GM19240 (cell line): ENCODE measurements around the gene MZF1.
"Not testable (repeated sequence)": the region's sequence is repeated elsewhere in the genome, so short reads cannot be mapped to it uniquely, and the experiment has no call there.

ENCODE experiments used
- DNase-seq: peaks from one replicate; pipeline ENCODE4 v3.0.0; 2011; ENCODE audit warnings: low spot score; ENCODE audit not compliant: insufficient read length

The MZF1 gene

DNA sequence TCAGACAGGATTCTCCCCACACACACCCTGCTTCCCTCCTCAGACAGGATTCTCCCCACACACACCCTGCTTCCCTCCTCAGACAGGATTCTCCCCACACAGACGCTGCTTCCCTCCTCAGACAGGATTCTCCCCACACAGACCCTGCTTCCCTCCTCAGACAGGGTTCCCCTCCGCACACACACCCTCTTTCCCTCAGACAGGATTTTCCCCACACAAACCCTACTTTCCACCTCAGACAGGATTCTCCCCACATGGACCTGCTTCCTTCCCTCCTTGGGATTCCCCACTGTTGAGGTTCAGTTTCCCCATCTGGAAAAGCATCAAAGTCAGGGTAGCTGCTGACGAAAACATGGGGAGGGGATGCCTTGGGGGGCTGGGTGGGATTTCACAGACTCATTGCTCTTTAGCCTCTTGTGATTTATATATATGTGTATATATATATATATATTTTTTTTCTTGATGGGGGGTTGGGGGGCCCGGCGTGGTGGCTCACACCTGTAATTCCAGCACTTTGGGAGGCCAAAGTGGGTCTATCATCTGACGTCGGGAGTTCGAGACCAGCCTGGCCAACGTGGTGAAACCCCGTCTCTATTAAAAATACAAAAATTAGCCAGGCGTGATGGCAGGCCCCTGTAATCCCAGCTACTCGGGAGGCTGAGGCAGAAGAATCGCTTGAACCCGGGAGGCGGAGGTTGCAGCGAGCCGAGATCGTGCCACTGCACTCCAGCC lies 30.3 kb downstream of the MZF1 start:
- DNase-seq, result not testable (repeated sequence)

DNA sequence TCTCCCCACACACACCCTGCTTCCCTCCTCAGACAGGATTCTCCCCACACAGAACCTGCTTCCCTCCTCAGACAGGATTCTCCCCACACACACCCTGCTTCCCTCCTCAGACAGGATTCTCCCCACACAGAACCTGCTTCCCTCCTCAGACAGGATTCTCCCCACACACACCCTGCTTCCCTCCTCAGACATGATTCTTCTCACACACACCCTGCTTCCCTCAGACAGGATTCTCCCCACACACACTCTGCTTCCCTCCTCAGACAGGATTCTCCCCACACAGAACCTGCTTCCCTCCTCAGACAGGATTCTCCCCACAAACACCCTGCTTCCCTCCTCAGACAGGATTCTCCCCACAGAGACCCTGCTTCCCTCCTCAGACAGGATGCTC lies 34.0 kb downstream of the MZF1 start:
- not testable (repeated sequence) for DNase-seq

DNA sequence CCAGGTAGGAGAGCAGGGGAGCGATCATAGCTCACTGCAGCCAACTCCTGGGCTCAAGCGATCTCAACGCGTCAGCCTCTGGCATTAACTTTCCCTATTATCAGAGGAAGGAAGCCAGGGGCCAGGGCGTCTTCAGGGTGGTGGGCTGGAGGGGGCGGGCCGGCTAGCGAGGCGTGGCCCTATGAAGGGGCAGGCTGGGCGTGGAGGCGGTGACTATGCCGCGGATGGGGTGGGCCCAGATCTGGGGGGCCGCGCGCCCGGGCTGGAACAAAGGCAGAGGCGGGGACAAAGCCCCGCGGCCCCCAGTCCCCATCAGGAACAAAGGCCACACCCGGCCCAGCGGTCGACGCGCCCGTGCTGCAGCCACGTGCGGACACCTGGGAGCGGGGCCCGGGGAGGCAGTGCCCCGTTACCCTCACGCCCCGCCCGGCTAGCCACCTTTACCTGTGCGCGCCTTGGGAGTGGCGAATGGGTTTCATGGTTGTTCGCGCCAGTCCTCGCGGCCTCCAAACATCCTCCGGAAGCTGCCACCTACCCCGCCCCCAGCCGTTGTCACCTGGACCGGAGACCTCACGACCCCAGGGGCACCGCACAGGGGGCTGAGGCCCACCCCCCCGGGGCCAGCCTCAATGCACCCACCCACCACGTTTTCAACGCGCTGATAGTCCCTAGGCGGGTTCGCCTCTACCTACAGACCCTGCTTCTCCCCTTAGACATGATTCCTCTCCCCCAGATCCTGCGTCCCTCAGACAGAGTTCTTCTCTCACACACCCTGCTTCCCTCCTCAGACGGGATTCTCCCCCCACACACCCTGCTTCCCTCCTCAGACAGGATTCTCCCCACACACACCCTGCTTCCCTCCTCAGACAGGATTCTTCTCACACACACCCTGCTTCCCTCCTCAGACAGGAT lies 34.6 kb downstream of the MZF1 start:
- DNase-seq, result no peak

DNA sequence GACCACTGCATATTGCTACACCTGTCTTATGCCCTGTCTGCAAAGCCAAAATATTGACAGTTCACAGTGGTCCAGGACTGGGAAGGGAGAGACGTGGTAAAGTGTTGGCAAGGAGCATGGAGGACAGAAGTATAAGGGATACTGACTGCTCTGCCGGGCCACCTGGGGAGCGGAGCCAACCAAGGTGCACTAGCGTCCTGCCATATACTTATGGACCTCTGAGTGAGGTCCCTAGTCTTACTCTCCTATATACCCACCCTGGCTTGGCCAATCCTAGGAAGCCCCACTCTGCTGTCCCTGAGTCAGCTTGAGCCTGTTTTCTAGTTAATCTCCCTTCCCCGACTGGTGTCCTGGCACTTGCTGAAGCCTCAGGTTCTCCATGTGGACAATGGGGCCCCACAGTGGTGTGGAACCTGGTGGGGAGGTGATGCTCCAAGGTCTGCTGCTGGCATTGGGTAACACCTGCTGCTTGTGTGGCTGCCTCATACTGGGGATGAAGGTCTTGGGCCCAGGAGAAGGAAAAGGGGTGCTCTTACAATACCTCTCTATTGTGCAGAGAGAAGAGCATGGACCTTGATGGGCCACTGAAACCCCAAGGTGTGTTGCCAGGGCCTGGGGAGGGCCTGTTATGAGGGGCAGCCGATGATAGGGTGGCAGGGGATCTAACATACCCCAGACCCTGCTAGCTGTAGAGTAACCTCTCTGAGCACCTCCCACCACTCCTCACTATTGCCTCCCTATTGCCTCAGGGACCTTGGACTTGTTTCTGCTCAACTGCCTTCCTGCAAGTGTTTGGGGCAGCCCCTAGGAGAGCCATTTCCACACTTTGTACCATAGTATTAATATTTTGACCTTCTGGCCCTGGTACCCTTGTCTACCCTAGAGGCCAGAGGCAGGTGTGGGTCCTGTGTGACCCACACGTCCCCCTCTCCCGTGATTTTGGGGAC lies 36.0 kb downstream of the MZF1 start:
- DNase-seq, result no peak

DNA sequence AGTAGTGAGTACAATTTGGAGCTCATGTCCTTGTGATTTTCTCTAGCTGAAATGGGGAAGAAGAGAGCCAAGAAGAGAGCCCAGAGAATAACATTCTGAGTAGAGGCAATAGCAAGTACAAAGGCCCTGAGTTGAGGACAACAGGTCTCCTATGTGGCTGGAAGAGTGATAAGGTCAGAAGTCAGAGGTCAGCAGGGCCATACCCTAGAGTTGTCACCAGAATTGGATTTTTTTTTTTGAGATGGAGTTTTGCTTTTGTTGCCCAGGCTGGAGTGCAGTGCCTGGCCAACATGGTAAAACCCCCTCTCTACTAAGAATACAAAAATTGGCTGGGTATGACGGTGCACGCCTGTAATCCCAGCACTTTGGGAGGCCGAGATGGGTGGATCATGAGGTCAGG lies 37.3 kb downstream of the MZF1 start:
- DNase-seq, result no peak

DNA sequence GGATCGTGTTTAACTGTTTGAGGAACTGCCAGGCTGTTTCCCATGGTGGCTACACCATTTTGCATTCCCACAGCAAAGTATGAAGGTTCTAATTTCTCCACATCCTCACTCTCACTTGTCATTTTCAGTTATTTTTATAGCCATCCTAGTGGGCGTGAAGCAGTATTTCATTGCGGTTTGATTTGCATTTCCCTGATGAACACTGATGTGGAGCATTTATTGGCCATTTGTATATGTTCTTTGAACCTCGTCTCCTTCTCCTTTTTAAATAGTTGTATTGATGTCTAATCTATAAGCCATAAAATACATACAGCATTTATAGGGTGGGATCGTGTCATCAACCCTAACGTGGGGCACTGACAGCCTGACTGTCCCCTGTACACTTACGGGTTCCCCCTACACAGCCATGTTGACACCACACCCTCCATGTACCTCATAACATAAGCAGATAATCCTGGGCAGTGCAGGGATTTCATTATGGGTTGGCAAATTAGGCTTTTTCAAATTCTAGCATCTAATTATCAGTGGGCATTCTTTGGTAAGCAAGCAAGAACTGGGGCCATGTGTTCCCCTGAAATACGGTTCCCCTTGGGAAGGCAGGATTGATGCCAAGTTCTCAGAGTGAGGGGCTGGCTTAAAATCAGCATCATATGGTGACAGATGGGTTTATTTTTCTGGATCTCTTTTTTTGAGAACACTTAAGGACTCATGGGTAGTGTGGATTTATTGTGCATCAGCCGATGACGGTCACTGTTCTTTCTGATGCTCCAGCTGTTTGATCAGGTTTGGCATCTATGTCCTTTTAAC lies 41.9 kb downstream of the MZF1 start:
- DNase-seq, result no peak

DNA sequence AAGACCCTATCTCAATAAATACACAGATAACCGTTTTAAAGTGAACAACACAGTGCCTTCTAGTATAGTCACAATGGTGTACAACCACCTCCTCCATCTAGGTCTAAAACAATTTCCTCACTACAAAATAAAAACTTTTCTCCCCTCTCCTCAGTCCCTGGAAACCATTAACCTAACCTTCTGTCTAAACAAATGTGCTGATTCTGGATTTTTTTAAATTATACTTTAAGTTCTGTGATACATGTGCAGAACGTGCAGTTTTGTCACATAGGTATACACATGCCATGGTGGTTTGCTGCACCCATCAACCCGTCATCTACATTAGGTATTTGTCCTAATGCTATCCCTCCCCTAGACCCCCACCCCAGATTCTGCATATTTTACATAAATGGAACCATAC lies 43.7 kb downstream of the MZF1 start:
- DNase-seq, result no peak

DNA sequence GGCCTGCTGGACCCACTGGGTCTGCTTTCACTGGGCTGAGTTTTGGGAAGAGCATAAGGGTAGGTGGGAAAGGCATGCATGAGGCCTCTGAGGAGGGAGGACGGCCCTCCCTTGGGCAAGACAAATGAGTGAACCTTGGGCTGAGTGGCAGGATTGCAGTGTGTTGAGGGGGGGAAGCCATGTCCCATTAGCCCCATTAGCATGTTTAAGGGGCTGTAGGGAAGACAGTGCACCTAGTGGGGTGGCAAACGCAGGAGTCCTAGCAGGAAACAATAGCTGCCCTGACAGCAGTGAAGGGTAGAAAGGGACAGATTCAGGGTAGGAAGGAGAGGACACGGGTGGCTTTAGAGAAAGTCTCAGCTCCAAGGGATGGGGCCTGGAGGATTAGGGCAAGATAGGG lies 50.4 kb downstream of the MZF1 start:
- DNase-seq, result no peak

DNA sequence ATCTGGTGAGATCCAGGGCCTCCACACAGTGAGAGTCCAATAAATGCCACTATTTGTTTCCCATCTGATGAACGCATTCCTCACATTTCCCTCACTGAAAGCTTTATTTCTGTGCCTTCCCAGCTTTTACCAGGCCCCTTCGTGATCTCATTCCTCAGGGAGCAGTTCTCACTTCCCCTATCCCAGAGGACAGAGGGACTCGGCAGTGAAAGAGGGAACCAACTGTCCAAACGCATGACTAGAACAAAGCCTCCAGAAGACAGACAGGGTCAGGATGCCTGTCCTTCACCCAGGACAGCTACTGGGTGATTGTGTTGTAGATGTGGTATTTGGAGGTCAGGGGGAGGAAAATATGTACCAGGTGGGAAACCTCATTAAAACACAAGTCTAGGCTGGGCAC lies 51.5 kb downstream of the MZF1 start:
- no peak for DNase-seq

DNA sequence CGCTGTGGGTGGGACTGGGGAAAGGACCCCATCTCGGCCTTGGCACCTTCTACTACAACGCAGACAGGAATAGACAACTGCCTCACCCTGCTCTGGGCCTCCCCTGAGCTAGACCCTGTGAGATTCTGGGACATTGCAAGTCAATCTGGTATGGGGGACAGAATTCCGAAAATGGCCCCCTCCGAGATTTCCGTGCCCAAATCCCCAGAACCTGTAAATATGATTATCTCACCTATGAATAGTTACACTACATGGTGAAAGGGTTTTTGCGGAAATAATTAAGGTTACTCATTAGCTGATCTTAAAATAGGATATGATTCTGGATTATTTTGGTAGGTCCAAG lies 52.9 kb downstream of the MZF1 start:
- no peak for DNase-seq

DNA sequence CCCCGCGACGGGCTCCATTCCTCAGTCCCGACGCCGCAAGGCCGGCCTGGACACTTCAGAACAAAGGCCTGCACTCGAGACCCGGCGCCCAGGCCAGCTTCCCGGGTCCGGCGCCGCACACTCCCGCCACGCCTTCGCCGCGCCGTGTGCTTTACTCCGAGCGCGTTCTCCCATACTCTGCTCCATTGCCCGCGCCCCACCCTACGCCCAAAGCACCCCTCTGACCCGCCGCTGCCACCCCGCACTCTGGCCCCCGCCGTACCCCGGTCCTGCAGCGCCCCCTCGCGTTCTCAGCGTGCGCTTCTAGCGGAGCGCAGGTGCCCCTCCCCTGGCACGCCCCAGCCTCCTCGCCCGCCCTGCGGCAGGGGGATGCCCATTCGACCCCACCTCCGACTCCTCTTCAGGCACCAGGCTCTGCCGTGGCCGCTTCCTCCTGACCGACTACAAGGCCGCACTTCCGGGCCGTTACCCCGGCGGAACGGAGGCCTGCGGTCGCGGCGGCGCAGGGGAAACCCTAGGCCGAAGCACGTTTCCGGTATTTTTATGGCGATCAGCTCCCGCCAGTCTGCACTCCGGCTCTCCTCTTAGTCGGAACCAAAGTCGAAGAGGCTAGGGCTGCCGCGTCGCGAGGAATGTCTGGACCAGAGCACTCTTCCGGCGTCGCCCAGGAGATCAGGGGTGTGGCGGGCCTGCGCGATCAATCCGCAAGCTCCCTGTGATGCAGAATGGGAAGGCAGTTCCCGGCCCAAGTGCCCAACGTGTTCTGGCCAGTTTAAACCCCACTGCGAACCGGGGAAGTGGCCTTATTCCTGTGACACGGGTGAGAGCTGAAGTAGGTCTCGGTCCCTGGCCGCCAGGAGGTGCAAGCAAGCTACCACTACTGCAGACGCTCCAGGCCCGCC lies 53.5 kb downstream of the MZF1 start, which contains the start of gene ZBTB45:
Gene ZBTB45, minus strand, starts transcription at position 456 of the 902 bp plus-strand sequence. CDS start 2,137 bp downstream, outside the sequence.
- peak; percentile 75 for DNase-seq

DNA sequence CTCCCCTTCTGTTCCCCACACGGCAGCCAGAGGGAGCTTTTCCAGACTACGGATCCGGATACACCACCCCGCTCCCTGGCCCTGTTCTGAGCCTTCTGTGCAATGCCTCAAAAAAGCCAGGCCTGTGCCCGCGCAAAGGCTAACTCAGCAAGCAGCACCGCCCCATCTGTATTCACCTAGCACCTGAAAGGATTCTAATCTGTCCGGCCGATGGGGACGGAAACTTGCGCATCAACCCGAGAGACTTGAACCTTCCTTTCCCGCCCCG lies 54.1 kb downstream of the MZF1 start:
- DNase-seq, result peak; percentile 35

DNA sequence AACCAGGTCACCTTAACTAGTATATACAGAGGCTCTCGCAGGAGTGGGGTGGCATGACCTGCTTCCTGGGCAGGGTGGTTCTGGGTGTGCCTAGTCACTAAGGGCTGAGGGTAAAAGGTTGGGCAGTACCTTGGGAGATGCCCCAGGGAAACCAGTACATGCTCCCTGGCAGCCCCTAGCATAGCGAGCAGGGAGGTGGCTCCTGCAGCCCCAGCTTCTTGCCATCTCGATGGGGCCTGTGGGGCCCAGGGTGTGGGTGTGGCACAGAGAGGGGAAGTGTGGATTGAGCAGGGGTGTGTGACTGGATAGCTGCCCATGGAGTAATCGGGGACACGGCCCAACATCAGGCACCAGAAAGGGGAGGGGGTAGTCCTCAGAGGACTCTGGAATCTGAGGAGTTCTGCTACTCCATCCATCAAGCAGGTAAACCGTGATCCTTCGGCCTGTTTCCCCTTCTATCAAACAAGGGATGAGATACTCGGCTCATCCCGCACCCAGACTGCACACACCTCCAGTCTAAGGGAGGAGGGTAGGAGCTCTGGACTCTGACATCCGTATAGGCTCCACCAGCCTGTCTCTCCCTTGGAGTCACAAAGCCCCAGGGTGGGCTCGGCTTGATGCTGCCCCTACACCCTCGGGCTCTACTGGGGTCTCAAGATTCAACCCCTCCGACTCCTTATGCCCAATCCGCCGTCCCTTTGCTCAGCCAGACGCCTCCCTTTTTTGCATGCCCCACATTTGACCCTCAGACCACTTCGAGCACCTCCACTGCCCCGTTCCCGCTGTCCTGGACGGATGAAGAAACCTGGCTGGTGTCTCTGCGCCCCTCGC lies 54.7 kb downstream of the MZF1 start:
- DNase-seq, result no peak

DNA sequence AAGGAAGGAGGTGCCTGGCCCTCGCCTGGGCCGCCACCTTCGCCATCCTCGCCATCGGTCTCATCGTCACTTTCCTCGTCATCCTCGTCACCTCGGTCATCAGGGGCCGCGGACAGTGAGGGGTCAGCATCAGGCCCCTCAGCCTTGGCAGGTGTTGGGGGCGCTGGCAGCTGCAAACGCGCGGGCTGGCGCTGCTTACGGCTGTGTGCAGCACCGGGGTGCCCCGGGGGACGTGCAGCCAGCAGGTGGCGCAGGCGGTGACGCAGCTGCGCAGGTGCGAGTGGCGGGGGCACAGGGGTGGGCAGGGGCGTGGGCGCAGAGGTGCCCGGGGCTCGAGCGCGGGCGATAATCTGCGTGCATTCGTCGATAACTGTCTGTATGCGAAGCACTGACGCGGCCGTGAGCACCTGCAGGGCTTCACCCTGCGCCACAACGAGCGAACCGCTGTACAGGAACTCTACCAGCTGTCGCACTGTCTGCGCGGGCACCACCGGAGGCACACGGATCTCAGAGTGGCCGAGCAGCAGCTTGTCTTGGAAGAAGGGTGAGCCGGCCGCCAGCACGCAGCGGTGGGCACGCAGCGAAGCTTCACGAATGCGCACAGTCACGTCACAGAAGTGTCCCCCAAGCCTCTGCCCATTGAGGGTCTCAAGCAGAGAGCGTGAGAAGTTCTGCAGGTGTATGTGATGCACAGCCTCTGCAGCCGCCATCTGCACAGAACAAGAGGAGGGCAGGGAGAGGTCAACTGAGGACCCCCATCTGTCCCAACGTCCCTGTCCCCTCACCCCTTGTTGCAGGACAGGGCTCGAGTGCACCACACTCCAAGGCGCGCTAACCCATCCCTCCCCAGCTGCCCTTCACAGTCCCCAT lies 55.9 kb downstream of the MZF1 start:
- DNase-seq, result no peak

DNA sequence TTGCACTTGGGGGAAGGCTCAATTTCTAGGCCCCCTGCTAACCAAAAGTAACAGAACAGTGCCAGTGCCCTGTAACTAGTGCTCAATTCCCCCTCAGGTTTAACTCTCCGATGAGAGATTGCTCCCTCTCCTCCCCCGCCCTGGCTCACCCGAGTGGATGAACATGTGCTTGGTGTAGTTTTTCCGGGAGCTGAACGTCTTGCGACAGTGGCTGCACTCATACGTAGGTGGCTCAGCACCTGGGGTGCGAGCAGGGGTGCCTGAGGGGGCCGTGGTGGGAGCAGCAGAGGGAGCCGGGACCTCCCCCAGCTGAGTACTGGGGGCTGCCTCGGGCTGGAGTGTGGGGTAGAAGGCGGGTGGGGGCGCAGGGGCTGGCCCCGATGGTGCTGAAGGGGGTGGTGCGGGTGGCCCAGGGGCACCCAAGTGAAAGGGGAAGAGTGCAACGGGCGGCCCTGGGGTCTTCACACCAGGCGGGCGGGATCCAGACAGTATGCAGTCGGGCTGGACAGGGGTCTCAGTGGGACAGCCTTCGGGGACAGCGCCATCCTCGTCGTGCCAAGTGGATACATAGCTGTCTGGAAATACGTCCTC lies 56.8 kb downstream of the MZF1 start:
- DNase-seq, result no peak

DNA sequence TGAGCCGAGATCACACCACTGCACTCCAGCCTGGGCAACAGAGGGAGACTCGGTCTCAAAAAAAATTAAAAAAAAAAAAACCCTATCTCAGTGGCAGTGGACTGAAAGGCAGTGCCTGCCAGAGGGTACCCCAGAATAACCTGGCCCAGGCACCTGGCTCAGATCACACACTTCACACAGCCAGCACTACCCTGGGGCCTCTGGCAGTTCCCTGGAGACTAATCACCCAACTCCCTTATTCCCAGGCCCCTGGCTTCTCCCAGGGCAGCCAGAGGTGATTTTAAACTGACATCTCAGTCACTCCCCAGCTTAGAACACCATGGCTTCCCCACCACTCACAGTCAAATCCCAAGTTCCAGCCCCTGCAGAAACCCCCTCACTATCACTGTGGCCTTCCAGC lies 57.9 kb downstream of the MZF1 start:
- no peak for DNase-seq

DNA sequence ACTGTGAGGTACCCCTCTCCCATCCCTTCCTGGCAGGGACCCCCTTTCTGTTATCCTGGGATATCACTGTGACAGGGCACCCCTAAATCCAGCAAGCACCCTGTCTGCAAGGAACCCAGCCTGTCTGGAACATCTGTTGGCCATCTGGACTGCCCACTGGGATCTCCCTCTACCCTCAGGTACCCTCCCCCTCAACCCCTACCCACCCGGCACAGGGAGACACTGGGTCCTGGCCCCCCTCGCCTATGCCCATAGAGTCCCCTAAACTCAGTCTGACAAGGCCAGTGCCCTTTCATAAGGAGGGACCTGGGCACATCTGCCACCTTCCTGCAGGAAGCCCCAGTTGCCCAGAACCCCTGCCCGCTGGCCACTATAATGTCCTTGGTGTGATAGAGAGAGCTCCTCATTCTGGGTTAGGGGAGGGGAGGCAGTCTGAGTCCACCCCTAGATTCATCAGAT lies 58.5 kb downstream of the MZF1 start:
- DNase-seq, result no peak
